Loucy (cell line): Measurements from ENCODE around the gene SERPINF2.

Experiments
- H2AFZ ChIP-seq: fragments of 200-600 bp; sonication (generic); 2 replicates; pipeline ENCODE4 v1.6.0; 2016; ENCODE audit warnings: antibody characterized with exemption, mild to moderate bottlenecking, low read length, moderate library complexity
- H3F3A ChIP-seq: fragments of 200-600 bp; 2 replicates; pipeline ENCODE4 v1.6.0; 2016; ENCODE audit warnings: antibody characterized with exemption, low read depth, mild to moderate bottlenecking
- H3K27me3 ChIP-seq: fragments of 200-600 bp; sonication (generic); 2 replicates; pipeline ENCODE4 v1.6.1; 2014; ENCODE audit warnings: low read length, mild to moderate bottlenecking; ENCODE audit not compliant: insufficient read depth, poor library complexity, severe bottlenecking
- H3K36me3 ChIP-seq: fragments of 200-600 bp; sonication (generic); 2 replicates; pipeline ENCODE4 v1.6.1; 2016; ENCODE audit warnings: low read length; ENCODE audit not compliant: insufficient read depth
- H3K4me1 ChIP-seq: fragments of 200-600 bp; sonication (generic); 2 replicates; pipeline ENCODE4 v1.5.1; 2014; ENCODE audit warnings: low read length, mild to moderate bottlenecking; ENCODE audit not compliant: insufficient read depth, poor library complexity, severe bottlenecking
- H3K4me2 ChIP-seq: fragments of 200-600 bp; sonication (generic); 2 replicates; pipeline ENCODE4 v1.6.0; 2014; ENCODE audit warnings: antibody characterized with exemption, low read length, low read depth, mild to moderate bottlenecking; ENCODE audit not compliant: poor library complexity, severe bottlenecking
- H3K4me3 ChIP-seq: fragments of 200-600 bp; sonication (generic); 2 replicates; pipeline ENCODE4 v1.5.1; 2014; ENCODE audit warnings: low read length, mild to moderate bottlenecking, mixed read lengths; ENCODE audit not compliant: poor library complexity, severe bottlenecking
- H3K79me2 ChIP-seq: fragments of 200-600 bp; sonication (generic); 2 replicates; pipeline ENCODE4 v1.6.1; 2014; ENCODE audit warnings: low read length; ENCODE audit not compliant: insufficient read depth
- H3K9ac ChIP-seq: fragments of 200-600 bp; sonication (generic); 2 replicates; pipeline ENCODE4 v1.6.0; 2014; ENCODE audit warnings: mild to moderate bottlenecking, low read depth, low read length, moderate library complexity; ENCODE audit not compliant: poor library complexity, severe bottlenecking
- H3K9me2 ChIP-seq: fragments of 200-600 bp; sonication (generic); replicated peaks from 2 replicates; pipeline ENCODE4 v1.6.1; 2016; ENCODE audit warnings: low read depth, low read length, mixed read lengths
- H3K9me3 ChIP-seq: fragments of 200-600 bp; sonication (generic); 2 replicates; pipeline ENCODE4 v1.6.1; 2014; ENCODE audit warnings: mild to moderate bottlenecking, antibody characterized with exemption, low read length, low read depth; ENCODE audit not compliant: insufficient read depth
- H4K20me1 ChIP-seq: fragments of 200-600 bp; sonication (generic); 2 replicates; pipeline ENCODE4 v1.6.0; 2014; ENCODE audit warnings: antibody characterized with exemption, low read length, mild to moderate bottlenecking; ENCODE audit not compliant: insufficient read depth, poor library complexity, severe bottlenecking
- EZH2phosphoT487 ChIP-seq: fragments of 200-600 bp; IDR thresholded peaks from 2 replicates; pipeline ENCODE4 v1.6.1; 2018; ENCODE audit warnings: antibody characterized with exemption, mild to moderate bottlenecking, moderate library complexity, borderline replicate concordance
- TF ChIP-seq, protein P1 (sequence below): fragments of 200-600 bp; sonication (generic); conservative IDR thresholded peaks from 2 replicates; pipeline ENCODE4 v1.5.1; 2014; ENCODE audit warnings: mild to moderate bottlenecking, antibody characterized with exemption, low read length

Gene SERPINF2

DNA sequence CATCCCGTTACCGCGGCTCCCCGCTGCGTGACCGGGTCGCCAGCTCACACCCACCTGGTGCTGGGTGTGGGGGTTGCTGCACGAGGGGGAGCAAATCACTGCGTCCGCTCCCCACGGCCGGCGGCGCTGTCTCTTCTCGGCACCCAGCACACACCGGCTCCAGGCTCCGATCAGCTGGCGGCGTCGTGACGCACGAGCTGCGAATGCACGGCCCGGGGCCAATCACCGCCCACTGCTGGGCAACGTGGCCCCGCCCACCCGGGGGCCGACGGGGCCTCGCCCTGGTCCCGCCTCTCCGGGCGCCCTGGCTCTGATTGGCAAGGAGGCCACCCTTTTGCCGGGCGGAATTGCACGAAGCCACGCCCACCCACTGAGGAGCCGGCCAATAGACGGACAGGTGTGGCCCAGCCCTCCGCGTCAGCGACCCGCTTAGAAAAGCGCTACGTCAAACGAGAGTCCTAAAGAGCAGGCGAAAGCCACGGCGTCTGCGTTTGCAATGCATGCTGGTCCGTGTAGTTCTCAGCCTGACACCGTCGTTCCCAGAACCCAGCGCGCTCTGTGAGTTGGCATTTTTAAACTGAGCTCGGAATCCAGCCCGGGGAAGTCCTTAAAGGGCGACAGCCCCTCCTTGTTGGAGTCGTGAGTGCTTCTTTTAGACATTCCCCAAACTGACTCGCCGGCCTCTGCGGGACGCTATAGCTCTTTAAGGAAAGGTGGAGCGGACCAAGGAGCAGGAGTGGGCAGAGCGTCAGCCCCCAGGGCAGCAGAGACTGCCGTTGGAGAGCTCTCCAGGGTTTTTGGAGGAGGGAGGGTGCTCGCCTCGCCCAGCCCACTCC lies 26.4 kb upstream of the SERPINF2 start:
- Histone ChIP-seq H3K36me3 (no peaks in the 10 kb centered on the region), H3K79me2 (peaks cover 4% of the 10 kb centered on the region; the same call in 1 of the 2 replicates), H3K4me3 (peak overlapping the region; percentile 89), H3F3A (no peaks in the 10 kb centered on the region), H2AFZ (peak overlapping the region; percentile 72), H3K9me3 (no peaks in the 10 kb centered on the region), H3K27me3 (no peaks in the 10 kb centered on the region), H3K9ac (peak overlapping the region; percentile 98), H3K9me2 (no peaks in the 10 kb centered on the region), H3K4me1 (peaks cover 14% of the 10 kb centered on the region), H4K20me1 (peaks cover 5% of the 10 kb centered on the region), H3K4me2 (peak overlapping the region; percentile 90)
- TF ChIP-seq EZH2phosphoT487, result no peak
- TF ChIP-seq, protein P1, sequence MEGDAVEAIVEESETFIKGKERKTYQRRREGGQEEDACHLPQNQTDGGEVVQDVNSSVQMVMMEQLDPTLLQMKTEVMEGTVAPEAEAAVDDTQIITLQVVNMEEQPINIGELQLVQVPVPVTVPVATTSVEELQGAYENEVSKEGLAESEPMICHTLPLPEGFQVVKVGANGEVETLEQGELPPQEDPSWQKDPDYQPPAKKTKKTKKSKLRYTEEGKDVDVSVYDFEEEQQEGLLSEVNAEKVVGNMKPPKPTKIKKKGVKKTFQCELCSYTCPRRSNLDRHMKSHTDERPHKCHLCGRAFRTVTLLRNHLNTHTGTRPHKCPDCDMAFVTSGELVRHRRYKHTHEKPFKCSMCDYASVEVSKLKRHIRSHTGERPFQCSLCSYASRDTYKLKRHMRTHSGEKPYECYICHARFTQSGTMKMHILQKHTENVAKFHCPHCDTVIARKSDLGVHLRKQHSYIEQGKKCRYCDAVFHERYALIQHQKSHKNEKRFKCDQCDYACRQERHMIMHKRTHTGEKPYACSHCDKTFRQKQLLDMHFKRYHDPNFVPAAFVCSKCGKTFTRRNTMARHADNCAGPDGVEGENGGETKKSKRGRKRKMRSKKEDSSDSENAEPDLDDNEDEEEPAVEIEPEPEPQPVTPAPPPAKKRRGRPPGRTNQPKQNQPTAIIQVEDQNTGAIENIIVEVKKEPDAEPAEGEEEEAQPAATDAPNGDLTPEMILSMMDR, result no peak

DNA sequence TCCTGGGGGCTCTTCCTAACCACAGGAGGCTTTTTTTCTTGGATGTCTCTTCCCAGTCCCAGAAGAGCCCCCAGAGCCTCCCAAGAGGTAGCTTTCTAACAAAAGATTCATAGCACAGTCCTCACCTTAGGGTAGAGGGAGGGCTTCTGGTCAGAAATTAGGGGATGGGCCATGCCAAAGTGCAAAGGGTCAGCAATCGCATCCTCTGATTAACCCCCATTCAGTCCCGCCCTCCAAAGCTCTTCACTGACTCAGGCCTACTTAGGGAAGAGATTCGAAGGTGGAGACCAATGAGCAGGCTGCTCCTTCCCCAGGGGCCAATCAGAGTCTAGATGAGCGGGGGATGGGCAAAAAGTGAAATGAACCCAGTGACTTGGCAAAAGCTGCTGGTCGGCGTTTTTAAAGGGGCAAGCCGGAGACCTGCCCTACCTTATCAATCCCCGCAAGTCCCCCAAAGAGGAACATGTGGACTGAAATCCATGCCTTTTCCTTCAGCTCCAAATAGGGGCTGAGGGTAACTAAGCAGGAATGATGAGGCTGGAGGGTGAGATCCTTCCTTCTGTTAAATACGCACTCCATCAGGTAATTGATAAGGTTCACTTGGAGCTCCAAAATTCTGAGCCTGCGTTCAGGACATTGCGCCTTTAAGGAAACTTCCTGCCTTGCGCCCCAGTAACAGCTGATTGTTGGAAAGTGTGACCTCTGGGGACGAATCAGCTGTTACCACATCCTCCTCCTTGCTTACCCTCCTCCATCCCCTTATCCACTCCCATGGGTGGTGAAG lies 25.6 kb upstream of the SERPINF2 start:
- H3F3A ChIP-seq, result no peaks in the 10 kb centered on the region
- H3K9me3 ChIP-seq, result no peaks in the 10 kb centered on the region
- H3K4me3 ChIP-seq, result peak overlapping the region; percentile 89
- peaks cover 5% of the 10 kb centered on the region for H4K20me1 ChIP-seq
- no peaks in the 10 kb centered on the region for H3K36me3 ChIP-seq
- H3K4me1 ChIP-seq, result peaks cover 17% of the 10 kb centered on the region
- TF ChIP-seq EZH2phosphoT487, result no peak
- TF ChIP-seq, protein P1, result no peak
- no peaks in the 10 kb centered on the region for H3K27me3 ChIP-seq
- peaks cover 4% of the 10 kb centered on the region; the same call in 1 of the 2 replicates for H3K79me2 ChIP-seq
- peak overlapping the region; percentile 90 for H3K4me2 ChIP-seq
- H2AFZ ChIP-seq, result peak overlapping the region; percentile 83
- no peaks in the 10 kb centered on the region for H3K9me2 ChIP-seq
- peak overlapping the region; percentile 98 for H3K9ac ChIP-seq

DNA sequence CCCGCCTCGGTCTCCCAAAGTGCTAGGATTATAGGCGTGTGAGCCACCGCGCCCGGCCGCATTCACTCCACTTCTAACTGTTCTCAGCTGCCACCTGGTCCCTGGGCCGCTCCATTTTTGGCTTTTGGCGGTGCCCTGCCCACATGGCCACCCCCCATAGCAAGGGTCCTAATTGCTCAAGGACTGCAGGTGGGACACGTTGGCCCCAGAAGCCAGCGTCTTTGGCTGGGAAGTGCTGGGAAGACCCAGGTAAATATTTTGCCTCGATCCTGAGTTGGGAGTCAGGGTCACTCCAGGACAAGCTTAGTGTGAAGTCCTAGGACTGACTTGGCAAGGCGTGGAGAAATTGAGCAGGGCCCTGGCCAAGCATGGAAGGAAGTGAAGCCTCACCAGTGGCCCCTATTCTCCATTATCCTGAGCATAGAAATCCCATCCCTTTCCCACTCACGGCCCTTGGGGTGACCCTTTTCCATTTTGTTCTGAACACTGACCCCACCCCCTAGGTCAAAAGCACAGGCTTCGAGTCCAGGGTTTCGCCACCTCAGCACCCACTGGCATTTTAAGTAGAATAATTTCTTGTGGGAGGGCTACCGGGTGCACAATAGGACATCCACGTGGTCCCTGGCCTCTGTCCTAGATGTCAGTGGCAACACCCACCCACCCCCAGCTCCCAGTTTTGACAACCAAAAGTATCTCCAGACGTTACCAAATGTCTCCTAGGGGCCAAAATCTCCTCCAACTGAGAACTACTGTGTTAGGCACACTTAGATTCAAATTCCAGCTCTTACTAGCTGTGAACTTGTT lies 24.1 kb upstream of the SERPINF2 start:
- no peak overlapping the region for H2AFZ ChIP-seq
- peak overlapping the region; percentile 89 for H3K4me3 ChIP-seq
- H3K4me1 ChIP-seq, result peaks cover 28% of the 10 kb centered on the region
- no peaks in the 10 kb centered on the region for H3K9me2 ChIP-seq
- peak overlapping the region; percentile 98 for H3K9ac ChIP-seq
- peaks cover 4% of the 10 kb centered on the region; the same call in 1 of the 2 replicates for H3K79me2 ChIP-seq
- no peaks in the 10 kb centered on the region for H3K9me3 ChIP-seq
- TF ChIP-seq, protein P1, result no peak
- TF ChIP-seq EZH2phosphoT487, result no peak
- H3K36me3 ChIP-seq, result no peaks in the 10 kb centered on the region
- H3K27me3 ChIP-seq, result no peaks in the 10 kb centered on the region
- H3K4me2 ChIP-seq, result peak overlapping the region; percentile 90
- peaks cover 5% of the 10 kb centered on the region for H4K20me1 ChIP-seq
- no peaks in the 10 kb centered on the region for H3F3A ChIP-seq
